ENCODE data around the gene PPP2R2C. TPM values are rescaled to one million over a fixed set of nuclear protein-coding genes. Genes with fewer than 3 reads are reported as not detected.

The PPP2R2C gene
- total RNA-seq, 1 experiment from 2014 or later = 8.1 TPM

DNA sequence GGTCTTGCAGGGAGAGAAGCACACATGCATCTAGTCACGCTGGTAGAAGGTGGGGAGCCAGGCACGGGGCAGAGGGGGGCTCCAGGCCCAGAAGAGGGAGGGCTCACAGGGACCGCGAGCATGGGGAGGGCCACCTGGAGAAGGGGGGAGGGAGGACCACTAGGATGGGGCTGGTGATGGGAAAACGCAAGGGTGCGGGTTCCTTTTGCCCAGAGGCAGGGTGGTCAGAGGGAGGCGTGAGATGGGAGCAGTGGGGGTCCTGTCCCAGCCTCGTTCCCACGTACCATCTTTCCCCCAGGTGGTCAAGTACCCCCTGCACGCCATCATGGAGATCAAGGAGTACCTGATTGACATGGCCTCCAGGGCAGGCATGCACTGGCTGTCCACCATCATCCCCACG, 172.1 kb downstream of the PPP2R2C start:
- TF ChIP-seq, protein P1, sequence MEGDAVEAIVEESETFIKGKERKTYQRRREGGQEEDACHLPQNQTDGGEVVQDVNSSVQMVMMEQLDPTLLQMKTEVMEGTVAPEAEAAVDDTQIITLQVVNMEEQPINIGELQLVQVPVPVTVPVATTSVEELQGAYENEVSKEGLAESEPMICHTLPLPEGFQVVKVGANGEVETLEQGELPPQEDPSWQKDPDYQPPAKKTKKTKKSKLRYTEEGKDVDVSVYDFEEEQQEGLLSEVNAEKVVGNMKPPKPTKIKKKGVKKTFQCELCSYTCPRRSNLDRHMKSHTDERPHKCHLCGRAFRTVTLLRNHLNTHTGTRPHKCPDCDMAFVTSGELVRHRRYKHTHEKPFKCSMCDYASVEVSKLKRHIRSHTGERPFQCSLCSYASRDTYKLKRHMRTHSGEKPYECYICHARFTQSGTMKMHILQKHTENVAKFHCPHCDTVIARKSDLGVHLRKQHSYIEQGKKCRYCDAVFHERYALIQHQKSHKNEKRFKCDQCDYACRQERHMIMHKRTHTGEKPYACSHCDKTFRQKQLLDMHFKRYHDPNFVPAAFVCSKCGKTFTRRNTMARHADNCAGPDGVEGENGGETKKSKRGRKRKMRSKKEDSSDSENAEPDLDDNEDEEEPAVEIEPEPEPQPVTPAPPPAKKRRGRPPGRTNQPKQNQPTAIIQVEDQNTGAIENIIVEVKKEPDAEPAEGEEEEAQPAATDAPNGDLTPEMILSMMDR (conservative IDR thresholded peaks at IDR 0.05) = no peak
- H3K9me3 ChIP-seq (ENCODE audit: control insufficient read depth, low read depth, low read length) = no peaks in the 10 kb centered on the region
- H3K36me3 Mint-ChIP-seq (ENCODE audit: insufficient read depth in 1 of 3, low read depth in 3 of 3) = peaks cover 25 to 46% (median 41%) of the 10 kb centered on the region in 3 experiments; a peak in 6 of 7 replicates
- no peaks in the 10 kb centered on the region for H3K23me2 ChIP-seq (ENCODE audit: insufficient read length, low read depth, low read length, poor library complexity, severe bottlenecking)
- H3K27me3 Mint-ChIP-seq (ENCODE audit: low read depth) = peaks cover 2% of the 10 kb centered on the region
- no peak overlapping the region for H4K5ac ChIP-seq (ENCODE audit: insufficient read length, low read depth, low read length)
- H3K4me1 Mint-ChIP-seq = 0 out of 4 replicates have a peak, but pooled peaks cover 0 to under 1% of the 10 kb centered on the region in 2 experiments
- no peak overlapping the region for H3K9ac ChIP-seq (ENCODE audit: extremely low read depth, insufficient read length, low read length)
- WGBS (ENCODE audit: extremely low coverage, insufficient read length, low lambda C conversion rate) = no CpG with 5 or more reads among the region's 11 CpGs
- H3K4me3 Mint-ChIP-seq = no peak overlapping the region
- H3K56ac ChIP-seq (ENCODE audit: insufficient read length, low read depth, low read length) = no peak overlapping the region
- no peak overlapping the region for H4K91ac ChIP-seq (ENCODE audit: insufficient read length, low read depth, low read length)
- no peaks in the 10 kb centered on the region for H4K20me1 ChIP-seq (ENCODE audit: control insufficient read depth, insufficient read depth, insufficient read length)
- no peaks in the 10 kb centered on the region for H3K27me3 ChIP-seq (ENCODE audit: insufficient read depth, low read length)
- H3K4ac ChIP-seq (ENCODE audit: low read depth, low read length) = no peak overlapping the region
- H3K18ac ChIP-seq (ENCODE audit: insufficient read length, low read depth, low read length) = no peak overlapping the region
- no peak overlapping the region for H3T11ph ChIP-seq (ENCODE audit: low read length)
- H2BK20ac ChIP-seq (ENCODE audit: low read depth, low read length, poor library complexity, severe bottlenecking) = no peak overlapping the region
- H3K27ac ChIP-seq (ENCODE audit: insufficient read length, low read depth, low read length) = no peak overlapping the region
- H2BK120ac ChIP-seq (ENCODE audit: low read depth, low read length, poor library complexity, severe bottlenecking) = no peak overlapping the region
- no peak overlapping the region for H2BK12ac ChIP-seq (ENCODE audit: insufficient read length, low read depth, low read length)
- no peak overlapping the region for H2AFZ ChIP-seq (ENCODE audit: low read length)
- H3K4me1 ChIP-seq (ENCODE audit: insufficient read depth, low read length) = no peaks in the 10 kb centered on the region
- H3K14ac ChIP-seq (ENCODE audit: insufficient read depth, low read length) = no peak overlapping the region
- no peak overlapping the region for H2BK15ac ChIP-seq (ENCODE audit: low read depth, low read length)
- H3K4me2 ChIP-seq (ENCODE audit: insufficient read depth, insufficient read length, low read length) = no peak overlapping the region
- H2BK5ac ChIP-seq (ENCODE audit: insufficient read length, low read length) = no peak overlapping the region
- no peaks in the 10 kb centered on the region for H3K79me1 ChIP-seq (ENCODE audit: insufficient read depth, low read depth, low read length, poor library complexity, severe bottlenecking)
- H3K9me3 Mint-ChIP-seq = no peaks in the 10 kb centered on the region; a peak in 1 of 5 replicates
- no peak overlapping the region for H2AK5ac ChIP-seq (ENCODE audit: insufficient read length, low read length)
- H3K23ac ChIP-seq (ENCODE audit: insufficient read length, low read depth, low read length) = no peak overlapping the region
- H3K27ac Mint-ChIP-seq = no peak overlapping the region
- no peak overlapping the region for H4K8ac ChIP-seq (replicated peaks; ENCODE audit: insufficient read length, low read depth, low read length)
- no peak for DNase-seq
- no peaks in the 10 kb centered on the region for H3K79me2 ChIP-seq (ENCODE audit: insufficient read depth, low read length)

Measured in H9 (cell line).